Memory B cell (primary cell): Measurements from ENCODE around the gene ZBTB7A.
A peak's percentile ranks its signal among the peaks of the same experiment; 100 is the strongest.
"Not testable (repeated sequence)": the region's sequence is repeated elsewhere in the genome, so short reads cannot be mapped to it uniquely, and the experiment has no call there.

Experiments
- ATAC-seq: fragments of 150-1000 bp; cut with Tn5 transposase; 2 replicates; pipeline ENCODE4 v1.10.0; 2021; ENCODE audit warnings: low read depth, mild to moderate bottlenecking, moderate library complexity
- DNase-seq, 2 donors: peaks; one replicate each; pipeline ENCODE4 v3.0.0; 2022; ENCODE audit warnings: low spot score in 2 of 2
- H3K27ac Mint-ChIP-seq: one replicate; pipeline ENCODE4 v1.8.0; 2022; ENCODE audit warnings: mild to moderate bottlenecking, moderate library complexity, mixed read lengths
- H3K27me3 Mint-ChIP-seq: one replicate; pipeline ENCODE4 v1.8.0; 2022; ENCODE audit warnings: mixed read lengths
- H3K36me3 Mint-ChIP-seq: one replicate; pipeline ENCODE4 v1.8.0; 2022; ENCODE audit warnings: mild to moderate bottlenecking, mixed read lengths
- H3K4me1 Mint-ChIP-seq: one replicate; pipeline ENCODE4 v1.8.0; 2022; ENCODE audit warnings: mixed read lengths
- H3K4me3 Mint-ChIP-seq: one replicate; pipeline ENCODE4 v1.8.0; 2022; ENCODE audit warnings: mild to moderate bottlenecking, moderate library complexity, mixed read lengths
- H3K9me3 Mint-ChIP-seq: one replicate; pipeline ENCODE4 v1.8.0; 2022; ENCODE audit warnings: mixed read lengths

The ZBTB7A gene

DNA sequence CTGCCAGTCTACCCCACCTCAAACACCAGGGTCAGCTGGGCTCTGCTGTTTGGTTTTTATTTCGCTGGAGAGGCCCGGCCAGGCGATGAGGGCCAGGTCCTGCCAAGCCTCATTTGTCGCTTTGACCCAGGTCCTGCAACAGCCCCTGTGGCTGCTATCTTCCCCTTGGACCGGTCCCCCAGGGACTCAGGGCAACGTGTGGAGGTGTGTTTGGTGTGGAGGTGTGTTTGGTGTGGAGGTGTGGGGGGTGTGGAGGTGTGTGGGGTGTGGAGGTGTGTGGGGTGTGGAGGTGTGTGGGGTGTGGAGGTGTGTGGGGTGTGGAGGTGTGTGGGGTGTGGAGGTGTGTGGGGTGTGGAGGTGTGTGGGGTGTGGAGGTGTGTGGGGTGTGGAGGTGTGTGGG is 55.3 kb downstream of the ZBTB7A start:
- Mint-ChIP-seq H3K4me3 (peak overlapping the region; percentile 41), H3K4me1 (peaks cover 25% of the 10 kb centered on the region)
- ATAC-seq, H3K27me3 Mint-ChIP-seq, H3K36me3 Mint-ChIP-seq, H3K9me3 Mint-ChIP-seq, DNase-seq, H3K27ac Mint-ChIP-seq: not testable (repeated sequence)

DNA sequence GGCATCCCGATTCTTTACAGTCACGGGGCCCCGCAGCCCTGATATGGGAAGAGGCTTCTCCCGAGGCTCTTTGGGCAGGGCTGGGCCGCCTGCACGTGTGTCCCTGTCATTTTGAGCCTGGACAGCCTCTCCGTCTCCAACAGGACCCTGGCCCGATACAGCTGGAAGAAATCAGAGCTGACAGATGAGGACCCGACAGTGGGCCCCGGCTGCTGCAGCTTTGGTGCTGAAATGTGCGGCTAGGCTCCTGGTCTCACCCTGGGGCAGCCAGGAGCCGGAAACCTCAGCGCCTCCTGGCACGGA is 55.9 kb downstream of the ZBTB7A start:
- Mint-ChIP-seq H3K36me3 (peaks cover 3% of the 10 kb centered on the region), H3K9me3 (no peaks in the 10 kb centered on the region), H3K4me3 (no peak overlapping the region), H3K4me1 (peaks cover 24% of the 10 kb centered on the region), H3K27me3 (no peaks in the 10 kb centered on the region), H3K27ac (no peak overlapping the region)
- DNase-seq (no peak), ATAC-seq (no peak)

- peaks cover 22% of the 10 kb centered on the region for H3K4me1 Mint-ChIP-seq
- H3K27me3 Mint-ChIP-seq, result no peaks in the 10 kb centered on the region
- ATAC-seq (no peak), DNase-seq (no peak)
- H3K36me3 Mint-ChIP-seq, result peaks cover 3% of the 10 kb centered on the region
- H3K9me3 Mint-ChIP-seq, result no peaks in the 10 kb centered on the region
- H3K27ac Mint-ChIP-seq, result no peak overlapping the region
- no peak overlapping the region for H3K4me3 Mint-ChIP-seq
Observed at GRCh38 chr19:4009990-4010807, 56.5 kb downstream of the ZBTB7A start.

GRCh38 chr19:4007836-4008539 is 58.7 kb downstream of the ZBTB7A start:
- no peak for DNase-seq
- Mint-ChIP-seq H3K36me3 (peaks cover 2% of the 10 kb centered on the region), H3K4me1 (peaks cover 19% of the 10 kb centered on the region), H3K4me3 (peak overlapping the region; percentile 90), H3K9me3 (no peaks in the 10 kb centered on the region), H3K27me3 (no peaks in the 10 kb centered on the region), H3K27ac (peak overlapping the region; percentile 85)
- ATAC-seq, result no peak

GRCh38 chr19:4007021-4007835 is 59.5 kb downstream of the ZBTB7A start, which contains the start of gene PIAS4:
Gene PIAS4 (plus strand): TSS chr19:4007736. CDS start chr19:4007761, 25 bp downstream.
- peak; percentile 84 for ATAC-seq
- H3K4me3 Mint-ChIP-seq, result peak within 1 kb of the TSS; percentile 90
- H3K36me3 Mint-ChIP-seq, result no peaks in the 10 kb centered on the region
- H3K4me1 Mint-ChIP-seq, result peaks cover 17% of the 10 kb centered on the region
- H3K27ac Mint-ChIP-seq, result peak within 1 kb of the TSS; percentile 85
- no peaks in the 10 kb centered on the region for H3K9me3 Mint-ChIP-seq
- DNase-seq, result peak; percentile 86 to 89
- no peaks in the 10 kb centered on the region for H3K27me3 Mint-ChIP-seq

DNA sequence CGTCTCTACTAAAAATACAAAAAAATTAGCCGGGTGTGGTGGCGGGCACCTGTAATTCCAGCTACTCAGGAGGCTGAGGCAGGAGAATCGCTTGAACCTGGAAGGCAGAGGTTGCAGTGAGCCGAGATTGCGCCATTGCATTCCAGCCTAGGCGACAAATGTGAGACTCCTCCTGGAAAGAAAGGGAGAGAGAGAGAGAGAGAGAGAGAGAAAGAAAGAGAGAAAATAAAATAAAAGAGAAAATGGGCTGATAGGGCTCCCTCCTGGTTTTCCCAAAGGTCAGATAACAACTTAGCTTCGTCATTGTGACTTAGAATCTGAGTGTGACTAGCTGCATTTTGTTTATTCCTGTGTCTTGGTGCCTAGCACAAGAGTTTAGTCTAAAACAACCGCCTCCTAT is 61.3 kb downstream of the ZBTB7A start:
- not testable (repeated sequence) for H3K36me3 Mint-ChIP-seq, H3K27ac Mint-ChIP-seq, H3K9me3 Mint-ChIP-seq, ATAC-seq, H3K4me3 Mint-ChIP-seq, H3K27me3 Mint-ChIP-seq, DNase-seq
- peaks cover 12% of the 10 kb centered on the region for H3K4me1 Mint-ChIP-seq

GRCh38 chr19:4000798-4001197 is 65.9 kb downstream of the ZBTB7A start:
- H3K4me1 Mint-ChIP-seq, H3K36me3 Mint-ChIP-seq, H3K4me3 Mint-ChIP-seq, DNase-seq, H3K27ac Mint-ChIP-seq, H3K9me3 Mint-ChIP-seq, ATAC-seq, H3K27me3 Mint-ChIP-seq: not testable (repeated sequence)

DNA sequence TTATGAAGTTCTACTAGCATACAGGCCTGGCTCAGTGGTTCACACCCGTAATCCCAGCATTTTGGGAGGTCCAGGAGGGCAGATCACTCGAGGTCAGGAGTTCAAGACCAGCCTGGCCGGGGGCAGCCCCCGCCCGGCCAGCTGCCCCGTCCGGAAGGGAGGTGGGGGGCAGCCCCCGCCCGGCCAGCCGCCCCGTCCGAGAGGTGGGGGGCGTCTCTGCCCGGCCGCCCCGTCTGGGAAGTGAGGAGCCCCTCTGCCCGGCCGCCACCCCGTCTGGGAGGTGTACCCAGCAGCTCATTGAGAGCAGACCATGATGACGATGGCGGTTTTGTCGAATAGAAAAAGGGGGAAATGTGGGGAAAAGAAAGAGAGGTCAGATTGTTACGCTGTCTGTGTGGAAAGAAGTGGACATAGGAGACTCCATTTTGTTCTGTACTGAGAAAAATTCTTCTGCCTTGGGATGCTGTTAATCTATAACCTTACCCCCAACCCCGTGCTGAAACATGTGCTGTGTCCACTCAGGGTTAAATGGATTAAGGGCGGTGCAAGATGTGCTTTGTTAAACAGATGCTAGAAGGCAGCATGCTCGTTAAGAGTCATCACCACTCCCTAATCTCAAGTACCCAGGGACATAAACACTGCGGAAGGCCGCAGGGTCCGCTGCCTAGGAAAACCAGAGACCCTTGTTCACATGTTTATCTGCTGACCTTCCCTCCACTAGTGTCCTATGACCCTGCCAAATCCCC is 67.9 kb downstream of the ZBTB7A start:
- H3K27me3 Mint-ChIP-seq, H3K4me3 Mint-ChIP-seq, H3K9me3 Mint-ChIP-seq, ATAC-seq, DNase-seq, H3K36me3 Mint-ChIP-seq, H3K4me1 Mint-ChIP-seq: not testable (repeated sequence)
- peak overlapping the region; percentile 38 for H3K27ac Mint-ChIP-seq

DNA sequence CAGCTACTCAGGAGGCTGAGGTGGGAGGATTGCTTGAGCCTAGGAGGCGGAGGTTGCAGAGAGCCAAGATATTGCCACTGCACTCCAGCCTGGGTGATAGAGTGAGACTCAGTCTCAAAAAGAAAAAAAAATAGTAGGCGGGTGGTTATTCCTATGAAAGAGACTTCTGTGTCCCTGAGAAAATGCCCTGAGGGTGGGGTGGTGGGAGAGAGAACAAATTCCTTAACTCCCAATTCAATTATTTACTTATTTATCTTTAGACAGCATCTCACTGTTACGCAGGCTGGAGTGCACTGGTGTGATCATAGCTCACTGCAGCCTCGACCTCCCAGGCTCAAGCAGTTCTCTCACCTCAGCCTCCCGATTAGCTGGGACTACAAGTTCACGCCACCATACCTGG is 71.1 kb downstream of the ZBTB7A start:
- no peak for DNase-seq
- H3K27ac Mint-ChIP-seq, result no peak overlapping the region
- no peak for ATAC-seq
- no peaks in the 10 kb centered on the region for H3K27me3 Mint-ChIP-seq
- H3K4me1 Mint-ChIP-seq, result peaks cover 12% of the 10 kb centered on the region
- H3K36me3 Mint-ChIP-seq, result no peaks in the 10 kb centered on the region
- peaks cover 2% of the 10 kb centered on the region for H3K9me3 Mint-ChIP-seq
- no peak overlapping the region for H3K4me3 Mint-ChIP-seq
